ENCODE results near the gene FAM53B.
A peak's percentile ranks its signal among the peaks of the same experiment; 100 is the strongest.

Gene FAM53B

DNA sequence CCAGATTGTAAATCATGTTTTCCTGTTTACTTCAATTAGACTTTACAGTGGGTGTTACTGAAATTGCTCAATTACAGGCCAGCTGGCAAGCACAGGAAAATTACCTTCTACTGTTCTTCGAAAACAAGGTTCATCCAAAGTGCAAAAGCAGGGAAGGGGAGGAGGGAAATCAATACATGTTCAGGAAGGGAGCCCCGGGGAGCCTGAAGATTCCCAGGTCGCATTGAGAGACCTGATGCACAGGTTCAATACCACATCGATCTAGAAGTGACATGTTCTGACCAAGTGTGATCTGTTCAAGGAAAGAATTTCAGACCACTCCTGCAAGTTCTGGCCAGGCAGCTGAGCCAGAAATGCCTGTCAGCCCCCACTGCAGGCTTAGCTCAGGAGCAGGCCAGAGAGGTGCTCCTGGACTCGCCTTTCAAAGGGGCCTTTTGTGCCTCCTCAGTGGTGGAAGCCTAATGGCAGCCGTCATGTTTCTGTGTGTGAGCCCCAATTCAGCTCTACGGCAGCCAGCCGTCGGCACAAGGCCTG lies 35.9 kb downstream of the FAM53B start:
- no peak for DNase-seq

DNA sequence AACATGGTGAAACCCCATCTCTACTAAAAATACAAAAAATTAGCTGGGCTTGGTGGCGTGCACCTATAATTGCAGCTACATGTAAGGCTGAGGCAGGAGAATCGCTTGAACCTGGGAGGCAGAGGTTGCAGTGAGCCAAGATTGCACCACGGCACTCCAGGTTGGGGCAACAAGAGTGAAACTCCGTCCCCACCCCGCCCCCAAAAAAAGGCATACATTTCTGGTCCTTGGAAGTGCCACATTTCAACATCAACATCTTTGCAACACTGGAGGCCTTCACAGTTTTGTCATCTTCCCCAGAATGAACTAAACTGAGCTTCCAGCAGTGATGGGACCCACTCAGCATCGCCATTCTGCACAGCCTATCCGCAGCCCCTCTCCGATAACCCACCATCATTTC lies 36.6 kb downstream of the FAM53B start:
- DNase-seq: no peak

- DNase-seq: no peak
Measured at GRCh38 chr10:124707144-124707467, 37.1 kb downstream of the FAM53B start.

DNA sequence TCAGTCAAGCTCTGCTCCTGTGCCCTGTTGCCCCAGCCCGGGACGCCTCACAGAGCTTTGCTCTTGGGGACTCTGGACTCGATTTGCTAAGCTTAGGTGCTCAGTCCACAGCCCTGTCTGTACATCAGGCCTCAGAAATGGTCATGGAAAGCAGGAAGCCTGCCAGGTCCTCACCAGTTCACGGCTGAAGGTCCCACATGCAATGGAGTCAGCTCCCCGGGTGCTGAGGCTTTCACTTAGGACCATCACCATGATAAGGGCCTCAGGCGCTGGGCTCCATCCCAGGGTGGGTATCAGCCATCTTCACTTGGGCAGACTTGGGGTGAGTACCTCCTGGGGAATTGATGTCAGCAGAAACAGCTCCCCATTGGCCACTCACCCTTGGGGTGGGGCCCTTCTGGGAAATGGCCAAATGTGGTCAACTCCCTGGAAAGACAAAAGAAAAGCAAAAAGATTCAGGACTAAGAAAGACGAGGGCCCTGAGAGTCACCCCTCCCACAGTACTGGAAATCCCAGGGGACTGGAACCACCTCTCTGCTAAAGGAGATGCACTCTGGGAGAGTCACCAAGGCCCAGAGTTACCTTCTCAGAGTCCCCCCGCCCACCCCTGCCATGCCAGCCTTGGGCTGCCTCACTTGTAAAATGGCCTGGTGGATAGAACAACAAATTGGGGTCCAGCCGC lies 37.6 kb downstream of the FAM53B start:
- DNase-seq: no peak

DNA sequence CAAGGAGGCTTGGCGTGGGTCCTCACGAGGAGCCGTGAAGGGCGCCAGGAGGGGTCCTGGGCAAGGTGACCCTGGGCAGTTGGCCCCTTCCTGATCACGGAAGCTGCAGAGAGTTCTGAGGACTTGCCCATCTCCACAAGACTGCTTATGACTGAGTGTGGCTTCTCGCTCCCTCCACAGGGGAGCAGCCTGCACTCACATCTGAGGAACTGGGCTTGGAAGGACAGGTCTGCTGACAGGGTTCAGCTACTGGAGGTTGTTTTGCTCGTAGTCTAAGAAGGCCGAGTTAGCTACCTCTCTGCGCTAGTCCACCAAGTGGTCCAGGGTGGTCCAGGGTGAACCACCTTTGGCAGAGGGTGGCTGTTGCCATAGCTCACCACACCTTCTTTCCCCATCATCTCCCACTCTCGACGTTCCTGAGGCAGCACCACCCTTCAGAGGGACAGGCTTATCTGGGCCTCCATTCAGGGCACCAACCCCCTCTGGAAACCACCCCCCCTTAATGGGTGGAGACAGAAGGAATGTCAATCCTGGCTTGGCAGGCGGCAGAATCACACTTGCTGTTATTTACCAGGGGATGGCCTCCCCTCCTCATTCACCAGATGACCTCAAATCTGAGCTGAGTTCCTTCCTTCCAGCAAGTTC lies 38.2 kb downstream of the FAM53B start:
- DNase-seq: no peak

- no peak for DNase-seq
Measured at GRCh38 chr10:124705381-124705740, 38.8 kb downstream of the FAM53B start.

- no peak for DNase-seq
Measured at GRCh38 chr10:124704428-124705380, 39.5 kb downstream of the FAM53B start.

- no peak for DNase-seq
Measured at GRCh38 chr10:124703778-124704427, 40.3 kb downstream of the FAM53B start.

GRCh38 chr10:124703372-124703771 lies 40.8 kb downstream of the FAM53B start:
- DNase-seq: no peak

DNA sequence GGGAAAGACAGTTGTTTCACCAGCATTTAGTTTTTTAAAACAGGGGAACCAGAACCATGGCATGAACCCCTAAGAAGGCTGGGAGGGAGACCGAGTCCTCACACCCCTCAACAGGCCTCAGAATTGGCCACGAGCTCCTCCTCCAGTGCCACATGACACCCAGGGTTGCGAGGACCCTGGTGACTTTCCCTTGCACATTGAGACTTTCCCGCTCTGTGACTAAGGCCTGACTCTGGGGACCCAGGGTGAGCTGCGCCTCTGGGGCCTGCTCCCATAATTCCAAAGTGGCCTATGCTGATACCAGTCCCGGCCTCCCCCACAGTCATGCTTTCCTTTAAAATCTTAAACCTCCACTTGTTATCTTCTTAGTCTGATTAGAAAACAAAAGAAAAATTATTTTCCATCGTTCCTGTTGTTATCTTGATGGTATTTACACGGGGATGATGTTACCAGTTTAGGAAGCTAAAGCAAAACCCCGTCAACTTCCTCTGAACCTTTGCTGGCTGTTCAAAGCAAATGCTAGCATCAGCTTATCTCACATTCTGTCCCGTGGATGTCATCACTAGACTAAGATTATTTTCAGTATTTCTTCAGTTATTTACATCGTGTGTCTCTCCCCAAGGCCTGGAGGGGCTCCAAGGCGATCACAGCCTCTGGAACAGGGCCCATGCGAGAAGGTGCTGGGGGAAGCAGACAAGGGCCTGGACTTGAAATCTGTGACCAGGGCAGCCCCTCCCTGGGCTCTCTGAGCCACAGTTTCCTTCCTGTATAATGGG lies 42.1 kb downstream of the FAM53B start:
- DNase-seq: peak; percentile 53

DNA sequence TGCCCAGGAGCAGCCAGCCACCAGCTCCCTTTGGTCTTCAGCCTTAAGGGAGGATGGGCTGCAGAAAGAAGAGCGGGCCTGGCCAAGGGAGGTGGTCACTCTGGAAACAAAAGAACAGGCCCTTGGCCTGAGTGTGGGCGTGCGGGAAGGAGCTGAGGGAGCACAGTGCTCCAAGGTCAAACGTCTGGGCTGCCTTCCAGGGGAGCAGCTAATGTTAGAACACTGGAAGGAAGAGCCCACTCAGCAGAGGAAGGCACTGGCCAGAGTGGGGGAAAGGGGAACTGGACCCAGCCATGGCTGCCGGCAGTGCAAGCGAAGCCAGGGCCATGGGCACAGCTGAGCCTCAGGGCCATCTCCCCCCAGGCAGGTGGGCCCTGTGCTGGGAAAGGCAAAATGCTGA lies 42.7 kb downstream of the FAM53B start:
- no peak for DNase-seq

GRCh38 chr10:124701038-124701365 lies 43.2 kb downstream of the FAM53B start:
- DNase-seq: no peak

DNA sequence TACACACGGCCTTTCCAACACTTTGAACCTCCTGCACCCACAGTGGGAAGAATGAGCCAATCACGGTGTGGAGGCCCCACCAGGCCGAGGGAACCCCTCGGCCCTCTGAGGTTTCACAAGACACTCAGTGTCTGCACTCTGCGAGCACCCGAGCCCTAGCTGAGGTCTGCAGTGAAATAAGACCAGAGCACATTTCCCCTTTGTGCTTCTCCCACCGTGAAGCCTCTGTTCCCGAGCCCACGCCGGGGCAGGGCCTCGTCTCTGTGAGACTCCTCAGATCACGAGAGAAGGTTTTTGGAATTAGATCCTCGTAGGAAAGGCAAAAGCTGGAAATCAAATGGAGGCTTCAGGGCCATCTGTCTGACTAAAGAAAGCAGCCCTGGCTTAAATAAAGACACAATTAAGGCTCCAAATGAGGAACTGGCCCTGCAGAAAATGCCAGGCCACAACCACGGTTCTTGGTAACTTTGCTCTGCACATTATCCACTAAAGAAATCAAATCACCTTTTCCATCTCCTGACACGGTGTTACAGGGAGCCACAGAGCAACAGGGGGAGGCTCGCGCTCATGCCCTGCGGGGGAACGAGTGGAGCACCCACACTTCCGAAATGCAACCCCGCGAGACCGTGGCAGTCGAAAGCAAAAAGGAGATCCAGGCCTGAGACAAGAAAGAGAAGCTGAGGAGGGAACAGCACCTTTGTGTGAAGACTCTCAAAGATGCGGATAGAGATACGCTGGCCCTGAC lies 43.7 kb downstream of the FAM53B start:
- DNase-seq: no peak

DNA sequence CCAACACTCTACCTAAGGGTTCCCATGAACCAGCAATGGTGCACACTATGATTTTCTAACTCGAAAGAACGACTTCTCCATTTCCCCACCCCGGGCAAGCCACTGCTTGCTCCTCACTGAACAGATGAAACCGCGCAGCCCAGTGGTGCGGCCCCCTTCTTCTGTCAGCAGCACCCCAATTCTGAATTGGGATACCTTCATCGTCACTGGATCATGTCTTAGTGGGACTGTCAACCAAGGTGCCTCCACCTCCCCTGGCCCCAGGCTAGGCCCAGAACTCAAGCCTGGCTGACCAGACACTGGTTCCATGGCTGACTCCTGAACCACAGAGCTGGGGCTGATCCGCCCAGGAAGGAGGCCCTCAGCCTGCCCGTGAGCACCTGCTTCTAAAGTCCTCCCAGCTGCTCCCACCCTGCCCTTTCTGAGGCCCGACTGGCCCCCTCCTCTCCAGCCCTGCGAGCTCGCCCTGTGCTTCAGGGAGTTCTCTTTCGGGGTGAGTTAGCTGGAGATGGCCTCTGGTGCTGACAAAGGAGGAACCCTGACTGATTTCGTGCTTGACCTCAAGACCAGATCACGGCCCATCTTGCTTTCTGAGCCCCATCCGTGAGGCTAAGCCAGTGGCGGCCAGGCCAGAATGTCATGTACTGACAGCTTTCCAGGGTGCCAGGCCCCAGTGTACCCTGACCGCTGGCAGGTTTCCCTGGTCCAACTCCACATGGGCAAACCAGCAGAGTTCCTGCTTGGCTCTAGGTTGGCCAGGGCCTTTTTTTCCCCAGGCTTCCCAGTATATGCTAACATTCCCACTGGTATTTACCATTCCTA lies 44.5 kb downstream of the FAM53B start:
- no peak for DNase-seq

DNA sequence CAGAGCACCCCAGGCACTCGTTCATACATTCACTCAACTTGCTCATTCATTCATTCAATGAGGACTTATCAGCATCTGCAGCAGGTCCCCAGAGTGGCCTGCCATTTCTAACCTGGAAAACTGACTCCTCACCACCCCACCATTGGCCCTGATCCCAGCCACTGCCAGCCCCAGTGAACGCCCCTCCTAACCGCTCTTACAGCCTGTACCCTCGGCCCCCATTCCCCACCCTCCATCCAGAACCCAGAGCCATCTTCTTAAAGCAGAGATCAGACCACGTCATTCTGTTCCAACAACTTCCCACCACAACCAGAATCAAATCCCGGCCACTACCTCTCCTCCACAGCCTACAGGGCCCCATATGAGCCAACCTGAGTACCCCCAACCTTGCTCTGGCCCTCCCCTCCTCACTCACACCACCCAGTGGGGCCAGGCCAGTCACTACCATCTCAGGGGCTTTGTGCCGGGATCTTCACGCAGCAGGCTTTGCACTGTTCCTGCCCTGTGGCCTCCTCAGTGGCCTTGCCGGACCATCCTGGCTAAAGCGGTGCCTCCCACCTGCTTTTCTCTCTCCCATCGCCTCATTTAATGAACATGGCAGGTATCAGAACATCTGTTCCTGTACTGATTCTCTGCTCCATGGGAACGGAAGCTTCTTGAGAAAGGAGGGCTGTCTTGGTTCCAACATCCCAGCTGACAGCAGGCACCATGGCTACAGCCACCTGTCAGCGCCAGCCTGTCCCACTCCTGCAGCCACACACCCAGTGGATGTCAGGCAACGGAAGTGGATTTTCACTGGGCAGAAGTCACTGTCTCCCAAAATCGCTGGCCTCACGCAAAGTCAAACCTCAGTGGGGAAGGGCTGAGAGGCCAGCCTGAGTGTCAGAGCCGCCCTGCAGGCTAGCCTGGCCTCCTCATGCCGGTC lies 45.4 kb downstream of the FAM53B start:
- DNase-seq: no peak

DNA sequence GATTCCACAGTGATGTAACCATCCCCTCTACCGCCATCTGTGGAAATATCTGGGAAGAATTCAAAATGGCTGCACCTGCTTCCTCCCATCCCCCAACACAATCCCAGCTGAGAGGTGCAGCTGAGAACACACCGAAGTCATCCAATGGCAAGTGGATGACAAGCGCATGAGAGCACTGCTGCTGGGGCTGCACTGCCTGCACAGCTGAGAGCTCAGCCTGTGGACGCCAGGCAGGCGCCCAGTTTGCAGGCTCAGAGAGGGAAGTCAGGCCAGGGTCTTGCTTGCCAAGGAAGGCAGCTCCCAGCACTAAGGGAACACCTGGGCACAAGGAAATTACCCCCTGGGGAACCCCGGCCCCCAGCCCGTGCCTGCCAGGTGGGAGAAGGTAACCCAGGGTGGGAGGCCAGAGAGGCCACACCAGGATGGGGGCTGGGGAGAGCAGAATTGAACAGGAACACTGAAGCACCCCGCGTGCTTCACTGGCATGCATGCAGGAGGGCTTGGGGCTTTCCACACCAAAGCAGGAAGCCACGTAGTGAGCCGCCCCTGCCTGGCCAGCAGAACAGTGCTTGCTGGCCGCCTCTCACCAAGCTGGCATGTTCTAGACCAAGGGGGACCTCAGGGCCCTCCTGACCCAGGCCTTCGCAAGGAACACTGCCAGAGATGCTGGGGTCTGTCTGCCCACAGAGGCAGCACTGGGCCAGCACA lies 46.2 kb downstream of the FAM53B start:
- DNase-seq: peak; percentile 68

GRCh38 chr10:124697443-124697836 lies 46.7 kb downstream of the FAM53B start:
- no peak for DNase-seq

DNA sequence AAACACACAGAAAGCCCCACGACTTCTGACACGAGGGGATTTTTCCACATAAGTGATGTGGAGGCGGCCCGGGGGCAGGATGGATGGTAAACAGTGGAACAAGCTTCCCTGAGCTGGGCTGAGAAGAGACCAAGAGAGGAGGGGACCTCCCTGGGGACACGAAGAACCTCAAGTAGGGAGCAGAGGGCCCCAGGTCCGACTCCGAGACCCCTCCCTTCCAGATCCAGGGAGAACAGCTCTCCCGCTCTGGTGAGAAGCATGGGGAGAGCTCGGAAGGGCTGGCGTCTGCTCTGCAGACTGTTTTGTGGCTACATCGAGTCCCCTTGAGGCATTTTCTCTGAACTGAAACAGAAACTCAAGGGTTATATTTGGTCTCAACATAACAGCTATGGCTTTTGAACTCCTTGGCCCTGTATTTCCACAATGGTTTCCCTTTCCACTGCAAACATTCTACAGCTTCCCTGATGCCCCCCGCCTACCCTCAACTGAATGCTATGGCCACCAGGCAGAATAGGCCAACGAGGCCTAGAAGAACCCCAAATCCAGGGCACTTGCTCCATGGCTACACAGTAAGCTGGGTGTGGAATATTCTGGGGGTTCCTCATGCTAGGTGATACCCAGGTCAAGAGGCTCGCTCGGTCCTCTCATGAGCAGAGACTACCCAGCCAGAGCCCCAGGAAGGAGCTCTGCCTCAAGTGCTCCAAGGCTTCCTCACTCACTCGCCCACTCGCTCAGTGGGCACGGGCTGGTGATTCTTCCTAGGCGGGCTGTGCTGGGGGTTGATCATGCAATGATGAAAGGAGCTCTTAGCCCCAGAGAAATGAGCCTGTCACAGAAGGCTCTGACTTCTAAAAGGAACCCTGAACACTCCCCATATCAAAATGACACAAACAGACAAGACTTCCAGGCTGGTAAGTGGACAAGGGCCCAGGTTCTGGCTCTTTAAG lies 47.5 kb downstream of the FAM53B start:
- DNase-seq: peak; percentile 66
